Measurements from ENCODE around the gene STYK1.

DNA sequence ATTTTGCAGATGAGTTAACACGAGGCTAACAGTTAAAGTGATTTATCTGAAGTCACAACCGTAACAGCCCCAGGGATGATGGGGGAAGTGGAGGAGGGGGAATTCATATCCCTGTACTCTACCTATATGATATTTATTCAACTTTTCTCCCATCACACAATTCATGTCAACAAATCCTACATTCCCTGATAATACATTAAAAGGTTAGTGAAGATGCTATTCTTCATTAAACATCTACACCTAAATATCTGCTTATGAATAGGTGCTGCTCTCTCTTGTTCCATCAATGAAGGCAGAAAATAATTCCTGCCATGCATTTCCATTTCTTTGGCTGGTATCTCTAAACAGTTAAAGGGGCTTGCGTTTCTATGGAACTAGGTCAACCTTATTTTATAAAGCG is 42.4 kb upstream of the STYK1 start:
- TF ChIP-seq, protein P1, sequence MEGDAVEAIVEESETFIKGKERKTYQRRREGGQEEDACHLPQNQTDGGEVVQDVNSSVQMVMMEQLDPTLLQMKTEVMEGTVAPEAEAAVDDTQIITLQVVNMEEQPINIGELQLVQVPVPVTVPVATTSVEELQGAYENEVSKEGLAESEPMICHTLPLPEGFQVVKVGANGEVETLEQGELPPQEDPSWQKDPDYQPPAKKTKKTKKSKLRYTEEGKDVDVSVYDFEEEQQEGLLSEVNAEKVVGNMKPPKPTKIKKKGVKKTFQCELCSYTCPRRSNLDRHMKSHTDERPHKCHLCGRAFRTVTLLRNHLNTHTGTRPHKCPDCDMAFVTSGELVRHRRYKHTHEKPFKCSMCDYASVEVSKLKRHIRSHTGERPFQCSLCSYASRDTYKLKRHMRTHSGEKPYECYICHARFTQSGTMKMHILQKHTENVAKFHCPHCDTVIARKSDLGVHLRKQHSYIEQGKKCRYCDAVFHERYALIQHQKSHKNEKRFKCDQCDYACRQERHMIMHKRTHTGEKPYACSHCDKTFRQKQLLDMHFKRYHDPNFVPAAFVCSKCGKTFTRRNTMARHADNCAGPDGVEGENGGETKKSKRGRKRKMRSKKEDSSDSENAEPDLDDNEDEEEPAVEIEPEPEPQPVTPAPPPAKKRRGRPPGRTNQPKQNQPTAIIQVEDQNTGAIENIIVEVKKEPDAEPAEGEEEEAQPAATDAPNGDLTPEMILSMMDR (IDR thresholded peaks at IDR 0.05; ENCODE audit: low read depth, low read length, missing input control) = no peak
- TF ChIP-seq NR2F2 (IDR thresholded peaks at IDR 0.05) = no peak
- TF ChIP-seq YY1 (IDR thresholded peaks at IDR 0.05) = no peak
- TF ChIP-seq TAF1 (conservative IDR thresholded peaks at IDR 0.05) = no peak
- TF ChIP-seq, protein P2, sequence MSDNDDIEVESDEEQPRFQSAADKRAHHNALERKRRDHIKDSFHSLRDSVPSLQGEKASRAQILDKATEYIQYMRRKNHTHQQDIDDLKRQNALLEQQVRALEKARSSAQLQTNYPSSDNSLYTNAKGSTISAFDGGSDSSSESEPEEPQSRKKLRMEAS (IDR thresholded peaks at IDR 0.05) = no peak
- no peak for TF ChIP-seq GABPA (IDR thresholded peaks at IDR 0.05 in 1 of 2, conservative IDR thresholded peaks at IDR 0.05 in 1 of 2)
- no peak for TF ChIP-seq RAD21 (IDR thresholded peaks at IDR 0.05)
- TF ChIP-seq, protein P3, sequence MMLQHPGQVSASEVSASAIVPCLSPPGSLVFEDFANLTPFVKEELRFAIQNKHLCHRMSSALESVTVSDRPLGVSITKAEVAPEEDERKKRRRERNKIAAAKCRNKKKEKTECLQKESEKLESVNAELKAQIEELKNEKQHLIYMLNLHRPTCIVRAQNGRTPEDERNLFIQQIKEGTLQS (IDR thresholded peaks at IDR 0.05) = no peak

Data from liver (tissue), 3 donors.